Dedifferentiated amniotic fluid mesenchymal stem cell (primary cell): Measurements from ENCODE around the gene ANKRD31.
"Not testable (repeated sequence)": the region's sequence is repeated elsewhere in the genome, so short reads cannot be mapped to it uniquely, and the experiment has no call there.

Experiments used
- DNase-seq: peaks from one replicate; pipeline ENCODE4 v3.0.0-alpha.2; 2016; ENCODE audit errors: extremely low spot score

The ANKRD31 gene

DNA sequence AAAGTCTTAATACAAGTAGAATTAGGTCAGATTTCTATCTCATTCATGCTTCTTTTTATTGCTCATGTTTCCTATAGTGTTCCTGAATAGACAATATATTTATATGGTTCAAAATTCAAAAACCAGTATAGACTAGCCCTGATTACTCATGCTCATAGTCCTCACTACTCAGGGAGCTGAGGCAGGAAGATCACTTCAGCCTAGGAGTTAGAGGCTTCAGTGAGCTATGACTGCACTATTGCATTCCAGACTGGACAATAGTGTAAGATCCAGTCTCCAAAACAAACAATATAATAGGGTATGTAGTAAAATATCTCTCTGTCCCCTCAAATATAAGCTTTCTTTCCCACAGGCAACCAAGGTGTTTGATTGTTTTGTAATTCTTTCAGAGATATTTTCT, 2.4 kb downstream of the ANKRD31 start:
- no peak for DNase-seq

DNA sequence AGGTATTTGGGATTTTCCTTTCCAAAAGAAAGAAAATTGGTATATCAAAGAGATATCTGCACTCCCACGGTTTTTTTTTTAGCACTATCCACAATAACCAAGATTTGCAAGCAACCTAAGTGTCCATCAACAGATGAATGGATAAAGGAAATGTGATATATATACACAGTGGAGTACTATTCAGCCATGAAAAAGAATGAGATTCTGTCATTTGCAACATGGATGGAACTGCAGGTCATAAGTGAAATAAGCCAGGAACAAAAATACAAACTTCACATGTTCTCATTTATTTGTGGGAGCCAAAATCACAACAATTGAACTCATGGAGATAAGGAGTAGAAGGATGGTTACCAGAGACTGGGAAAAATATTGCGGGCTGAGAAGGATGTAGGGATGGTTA, 9.8 kb downstream of the ANKRD31 start:
- no peak for DNase-seq

DNA sequence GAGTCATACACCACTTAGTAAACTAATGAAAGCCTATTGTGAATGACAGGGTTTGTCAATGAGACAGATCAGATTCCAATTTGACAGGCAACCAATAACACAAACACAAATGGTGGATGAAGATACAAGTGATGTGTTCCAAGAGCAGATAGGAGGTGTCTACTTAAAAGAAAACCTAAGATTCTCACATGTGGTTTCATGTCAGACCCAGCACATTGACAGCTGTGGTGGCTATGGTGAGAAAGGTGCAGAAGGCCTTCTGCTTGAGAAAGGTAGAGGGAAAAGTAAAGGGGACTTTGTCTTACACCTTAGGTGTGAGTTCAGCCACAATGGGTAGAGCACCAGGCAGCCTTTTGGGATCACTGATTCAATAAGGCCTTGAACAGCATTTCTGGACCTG, 11.2 kb downstream of the ANKRD31 start:
- DNase-seq = no peak

DNA sequence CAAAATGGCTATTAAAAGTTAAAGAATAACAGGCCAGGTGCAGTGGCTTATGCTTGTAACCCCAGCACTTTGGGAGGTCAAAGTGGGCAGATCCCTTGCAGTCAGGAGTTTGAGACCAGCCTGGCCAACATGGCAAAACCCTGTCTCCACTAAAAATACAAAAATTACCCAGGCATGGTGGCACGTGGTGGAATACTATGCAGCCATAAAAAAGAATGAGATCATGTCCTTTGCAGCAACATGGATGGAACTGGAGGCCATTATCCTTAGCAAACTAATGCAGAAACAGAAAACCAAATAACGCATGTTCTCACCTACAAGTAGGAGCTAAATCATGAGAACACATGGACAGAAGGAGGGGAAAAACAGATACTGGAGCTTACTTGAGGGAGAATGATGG, 15.9 kb downstream of the ANKRD31 start:
- DNase-seq = not testable (repeated sequence)

DNA sequence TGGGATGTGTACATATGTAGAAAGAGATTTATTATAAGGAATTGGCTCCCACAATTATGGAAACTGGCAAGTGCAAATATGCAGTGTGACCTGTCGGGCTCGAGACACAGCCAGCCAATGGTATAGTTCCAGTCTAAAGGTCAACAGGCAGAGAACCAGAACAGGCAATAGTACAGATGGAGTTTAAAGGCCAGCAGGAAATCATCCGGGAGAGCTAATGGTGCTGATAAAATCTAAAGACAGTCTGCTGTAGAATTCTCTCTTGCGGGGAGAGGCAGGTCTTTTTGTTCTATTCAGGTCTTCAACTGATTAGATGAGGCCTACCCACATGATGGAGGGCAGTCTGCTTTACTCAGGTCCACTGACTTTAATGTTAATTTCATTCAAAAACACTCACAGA, 21.8 kb downstream of the ANKRD31 start:
- no peak for DNase-seq

DNA sequence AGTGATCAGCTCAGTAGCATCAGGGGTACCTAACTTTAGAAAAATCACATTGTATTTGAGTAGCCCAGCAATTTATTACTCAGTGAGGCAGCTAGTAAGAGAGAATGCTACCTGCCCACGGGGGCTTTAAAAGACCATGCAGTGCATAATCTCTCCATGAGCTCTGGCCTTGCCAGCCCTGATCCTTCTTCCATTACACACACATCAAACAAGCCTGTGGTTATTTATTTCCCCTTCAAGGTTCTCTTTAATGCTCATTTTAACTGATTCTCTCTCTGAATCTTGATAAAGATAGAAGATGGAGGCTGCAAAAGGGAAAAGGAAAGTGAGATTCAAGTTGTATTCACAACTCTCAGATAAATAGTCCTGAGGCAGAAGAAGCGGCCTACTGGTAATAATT, 22.3 kb downstream of the ANKRD31 start:
- DNase-seq = no peak

DNA sequence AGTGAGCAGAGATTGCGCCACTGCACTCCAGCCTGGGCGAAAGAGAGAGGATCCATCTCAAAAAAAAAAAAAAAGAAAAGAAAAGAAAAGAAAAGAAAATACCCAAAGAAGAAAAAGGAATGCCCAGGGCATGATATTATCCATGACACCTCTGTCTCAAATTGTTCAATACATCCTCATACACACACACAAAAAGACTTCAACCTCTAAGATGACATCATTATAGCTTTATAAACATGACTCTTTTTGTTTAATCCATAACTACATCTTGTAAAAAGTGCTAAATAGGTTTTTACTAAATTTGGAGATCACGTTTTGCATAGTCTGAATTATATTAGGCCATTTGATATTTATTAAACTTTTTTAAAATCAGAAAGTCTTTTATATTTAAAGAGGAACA, 33.1 kb downstream of the ANKRD31 start:
- DNase-seq = no peak

DNA sequence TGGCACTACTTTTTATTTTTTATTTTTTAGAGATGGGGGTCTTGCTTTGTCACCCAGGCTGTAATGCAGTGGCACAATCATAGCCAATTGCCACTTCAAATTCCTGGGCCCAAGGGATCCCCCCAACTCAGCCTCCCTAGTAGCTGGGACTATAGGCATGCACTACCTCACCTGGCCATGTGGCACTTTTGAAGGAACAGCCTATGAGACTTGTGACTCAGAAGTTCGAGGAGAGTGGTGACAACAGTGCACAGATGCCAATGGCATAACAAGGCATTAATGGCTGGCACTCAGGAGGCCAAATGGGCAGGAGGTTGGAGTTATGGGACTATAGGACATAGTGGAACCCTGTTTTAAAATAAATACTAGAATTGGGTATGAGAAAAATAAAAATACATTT, 33.7 kb downstream of the ANKRD31 start:
- DNase-seq = no peak

DNA sequence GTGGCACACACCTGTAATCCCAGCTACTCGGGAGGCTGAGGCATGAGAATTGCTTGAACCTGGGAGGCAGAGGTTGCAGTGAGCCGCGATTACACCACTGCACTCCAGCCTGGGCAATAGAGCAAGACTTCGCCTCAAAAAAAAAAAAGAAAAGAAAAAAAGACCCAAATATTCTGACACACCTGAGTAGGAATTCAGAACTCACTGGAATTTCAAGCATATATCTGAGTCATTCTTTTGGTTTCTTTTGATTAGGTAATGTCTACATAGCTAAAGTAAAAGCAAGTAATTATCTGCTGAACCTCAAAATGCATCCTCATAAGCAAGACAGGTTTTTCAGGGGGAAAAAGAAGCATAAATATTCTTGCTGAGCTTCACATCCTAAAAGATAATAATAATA, 35.9 kb downstream of the ANKRD31 start:
- no peak for DNase-seq

DNA sequence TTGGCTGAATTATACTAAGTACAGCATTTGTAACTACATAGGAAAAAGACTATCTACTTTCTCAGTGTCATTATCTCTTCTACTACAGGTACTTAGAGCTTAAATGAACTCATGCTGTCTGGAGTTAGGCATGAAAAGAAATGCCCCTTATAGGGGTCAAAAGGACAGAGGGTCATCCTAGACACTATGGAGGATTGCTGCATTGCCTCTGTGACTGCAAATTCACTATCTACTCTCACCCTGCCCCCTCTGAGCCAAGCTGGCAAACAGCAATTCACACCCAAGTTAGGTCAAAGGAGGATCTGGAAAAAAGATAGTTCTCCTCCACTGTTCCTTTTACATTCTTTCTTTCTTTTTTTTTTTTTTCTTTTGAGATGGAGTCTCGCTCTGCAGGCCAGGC, 36.7 kb downstream of the ANKRD31 start:
- DNase-seq = no peak

DNA sequence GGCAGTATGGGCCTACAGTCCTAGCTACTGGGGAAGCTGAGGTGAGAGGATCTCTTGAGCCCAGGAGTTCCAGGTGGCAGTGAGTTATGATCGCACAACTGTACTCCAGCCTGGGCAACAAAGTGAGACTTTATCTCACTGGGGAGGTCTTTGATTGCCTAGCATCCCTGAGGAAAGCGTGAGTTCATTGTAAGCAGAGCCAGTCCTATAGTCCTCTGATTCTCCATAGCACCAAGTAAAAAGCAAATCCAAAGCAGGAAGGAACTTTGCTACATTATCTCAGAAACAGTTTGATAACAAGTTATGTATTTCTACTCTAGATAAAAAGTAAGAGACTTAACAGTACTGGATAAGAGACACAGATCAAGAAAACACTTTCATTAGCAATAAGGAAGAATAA, 37.6 kb downstream of the ANKRD31 start:
- DNase-seq = no peak

DNA sequence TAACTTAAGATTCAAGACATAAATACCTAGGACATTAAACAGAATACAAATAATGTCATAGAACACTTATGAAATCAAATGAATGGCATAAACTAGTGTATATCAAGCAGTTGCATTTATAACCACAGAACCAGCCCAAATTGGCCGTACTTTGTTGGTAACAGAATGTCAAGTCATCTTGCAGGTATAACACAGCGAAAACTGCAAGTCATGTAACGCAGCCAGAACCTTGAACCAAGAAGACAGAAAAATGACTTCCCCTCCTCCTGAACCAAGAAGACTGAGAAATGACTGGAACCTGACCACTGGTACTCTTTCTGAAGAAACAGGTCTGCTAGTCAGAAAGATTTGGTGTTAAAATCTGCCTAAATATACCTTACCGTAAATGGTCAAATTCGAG, 38.9 kb downstream of the ANKRD31 start:
- DNase-seq = no peak

DNA sequence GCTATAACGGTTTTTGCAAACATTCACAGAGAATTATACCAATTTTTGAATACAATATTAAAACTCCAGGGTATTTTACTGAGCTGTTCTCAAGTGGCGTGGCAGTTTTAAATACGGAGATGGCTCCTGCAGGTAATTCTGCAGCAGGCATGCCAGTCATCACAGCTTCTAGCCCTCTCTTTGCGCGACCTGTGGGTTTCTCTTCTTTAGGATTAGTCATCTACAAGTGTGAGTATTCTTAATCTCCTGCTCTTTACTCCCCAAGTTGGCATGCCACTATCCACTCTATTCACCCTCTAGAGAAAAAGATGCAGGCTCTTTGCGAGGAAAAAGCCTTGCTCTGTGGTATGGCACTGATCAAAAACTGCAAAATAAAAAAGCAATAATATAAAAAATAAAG, 43.9 kb downstream of the ANKRD31 start:
- no peak for DNase-seq

DNA sequence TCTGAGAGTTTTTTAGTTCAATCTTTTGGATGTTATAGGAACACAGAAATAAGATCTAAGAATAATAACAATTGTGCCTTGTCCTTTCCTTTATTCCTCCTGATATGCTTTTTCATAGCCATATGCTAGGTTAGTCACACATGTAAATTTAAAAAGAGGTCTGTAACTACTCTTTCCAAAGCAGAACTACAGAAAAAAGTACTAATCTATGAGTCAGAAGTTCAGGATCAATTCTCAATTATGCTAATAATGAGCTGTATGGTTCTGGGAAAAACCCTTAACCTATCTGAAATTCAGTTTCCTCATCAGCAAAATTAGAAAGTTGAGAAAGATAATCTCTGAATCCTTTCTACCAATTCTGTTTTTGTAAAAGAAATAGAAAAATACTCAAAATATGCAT, 44.4 kb downstream of the ANKRD31 start:
- no peak for DNase-seq

DNA sequence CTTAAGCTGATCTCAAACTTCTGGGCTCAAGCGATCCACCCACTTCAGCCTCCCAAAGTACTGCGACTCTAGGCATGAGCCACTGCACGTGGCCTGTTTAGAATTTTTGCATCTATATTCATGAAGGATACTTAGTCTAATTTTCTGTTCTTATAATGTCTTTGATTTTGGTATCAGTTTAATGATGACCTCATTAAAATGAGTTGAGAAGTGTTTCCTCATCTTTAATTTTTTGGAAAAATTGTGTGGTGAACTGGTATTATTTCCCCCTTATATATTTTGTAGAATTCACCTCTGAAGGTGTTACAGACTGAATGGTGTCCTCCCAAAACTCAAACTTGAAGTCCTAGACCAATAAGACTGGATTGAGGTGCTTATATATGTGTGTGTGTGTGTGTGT, 46.5 kb downstream of the ANKRD31 start:
- no peak for DNase-seq

DNA sequence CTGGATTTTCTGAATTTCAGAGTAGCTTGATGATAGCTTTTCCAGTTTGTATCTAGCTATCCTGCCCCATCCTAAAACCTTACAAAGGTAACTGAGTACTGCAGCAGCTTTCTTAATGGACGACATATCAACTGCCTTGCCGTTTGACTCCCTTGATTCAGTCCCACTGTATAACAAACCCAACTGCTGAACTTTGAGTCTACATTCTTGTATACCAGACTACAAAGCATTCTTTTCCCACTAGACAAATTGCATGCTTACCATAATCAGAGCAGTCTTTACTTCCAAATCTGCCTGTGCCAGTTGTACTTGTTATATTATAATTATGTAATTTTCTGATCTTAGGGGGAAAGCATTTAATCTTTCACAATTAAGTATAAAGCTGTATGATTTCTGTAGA, 47.3 kb downstream of the ANKRD31 start:
- DNase-seq = no peak

DNA sequence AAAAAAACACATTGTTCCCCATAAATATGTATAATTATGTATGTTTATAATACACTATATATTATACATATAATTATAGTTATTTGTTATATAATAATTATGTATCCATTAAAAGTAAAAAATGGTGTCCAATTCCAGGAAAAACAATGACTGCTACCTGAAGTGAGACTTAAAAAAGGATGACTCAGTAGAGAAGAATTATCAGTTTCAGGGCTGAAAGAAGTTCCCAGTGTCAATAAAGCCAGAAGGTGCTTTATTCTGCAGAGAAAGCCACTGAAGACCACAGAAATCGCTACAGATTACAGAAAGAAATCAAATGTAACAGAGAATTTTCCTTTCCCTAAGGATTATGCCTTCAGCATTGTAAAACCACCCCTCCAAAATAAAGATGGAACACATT, 50.9 kb downstream of the ANKRD31 start:
- no peak for DNase-seq

DNA sequence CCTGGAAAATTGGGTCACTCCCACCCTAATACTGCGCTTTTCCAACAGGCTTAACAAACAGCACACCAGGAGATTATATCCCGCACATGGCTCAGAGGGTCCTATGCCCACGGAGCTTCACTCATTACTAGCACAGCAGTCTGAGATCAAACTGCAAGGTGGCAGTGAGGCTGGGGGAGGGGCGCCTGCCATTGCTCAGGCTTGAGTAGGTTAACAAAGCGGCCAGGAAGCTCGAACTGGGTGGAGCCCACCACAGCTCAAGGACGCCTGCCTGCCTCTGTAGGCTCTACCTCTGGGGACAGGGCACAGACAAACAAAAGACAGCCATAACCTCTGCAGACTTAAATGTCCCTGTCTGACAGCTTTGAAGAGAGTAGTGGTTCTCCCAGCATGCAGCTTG, 60.7 kb downstream of the ANKRD31 start:
- not testable (repeated sequence) for DNase-seq

DNA sequence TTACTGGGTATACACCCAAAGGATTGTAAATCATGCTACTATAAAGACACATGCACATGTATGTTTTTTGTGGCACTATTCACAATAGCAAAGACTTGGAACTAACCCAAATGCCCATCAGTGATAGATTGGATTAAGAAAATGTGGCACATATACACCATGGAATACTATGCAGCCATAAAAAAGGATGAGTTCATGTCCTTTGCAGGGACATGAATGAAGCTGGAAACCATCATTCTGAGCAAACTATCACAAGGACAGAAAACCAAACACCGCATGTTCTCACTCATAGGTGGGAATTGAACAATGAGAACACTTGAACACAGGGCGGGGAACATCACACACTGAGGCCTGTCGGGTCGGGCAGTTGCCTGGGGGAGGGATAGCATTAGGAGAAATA, 61.8 kb downstream of the ANKRD31 start:
- DNase-seq = not testable (repeated sequence)

DNA sequence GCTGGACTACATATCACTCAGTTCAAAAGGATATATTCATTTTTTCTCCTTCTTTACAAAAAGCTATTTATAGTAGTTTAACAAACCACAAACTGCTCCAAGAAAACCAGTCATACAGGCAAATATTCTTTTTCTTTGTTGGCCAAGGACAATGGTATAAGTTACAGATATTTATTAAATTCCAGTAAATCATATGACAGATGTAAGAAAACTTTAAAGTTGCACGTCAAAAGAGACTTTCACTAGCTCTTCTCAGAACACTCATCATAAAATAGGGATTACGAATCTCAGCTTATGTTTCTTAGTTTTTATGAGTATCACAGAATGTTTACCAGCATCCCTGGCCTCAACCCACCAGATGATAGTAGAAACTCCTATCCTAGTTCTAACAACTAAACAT, 67.2 kb downstream of the ANKRD31 start:
- DNase-seq = no peak

DNA sequence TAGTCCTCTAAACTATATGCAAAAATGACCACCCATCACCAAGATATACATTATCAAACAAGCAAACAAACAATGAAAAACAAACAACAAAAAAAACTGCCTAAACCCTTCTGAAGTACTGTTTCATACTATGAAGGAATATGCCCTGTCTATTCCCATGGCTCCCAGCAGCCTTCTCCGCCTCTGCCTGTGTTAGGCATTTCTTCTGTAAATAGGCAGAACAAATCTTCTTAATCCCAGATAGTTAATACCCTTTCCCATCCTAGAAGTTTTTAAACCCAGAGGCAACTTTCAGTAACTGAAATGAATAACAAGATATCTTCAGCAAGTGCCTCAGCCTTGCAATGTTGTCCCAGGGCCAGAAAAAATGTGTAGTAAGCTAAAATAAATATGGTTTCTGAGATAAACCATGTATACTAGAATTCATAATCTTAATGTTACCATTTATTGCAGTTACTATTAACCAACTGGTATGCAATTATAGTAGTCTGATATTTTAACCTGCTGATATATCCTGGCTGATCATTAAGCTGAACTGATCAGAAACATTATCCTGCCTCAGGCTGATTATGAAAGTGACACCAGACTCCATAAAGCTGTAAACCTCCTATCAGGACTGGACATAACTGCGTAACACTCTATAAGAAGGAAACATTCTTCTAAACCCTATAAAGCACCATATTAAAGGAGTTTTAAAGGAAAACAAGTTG, 68.5 kb downstream of the ANKRD31 start:
- no peak for DNase-seq

DNA sequence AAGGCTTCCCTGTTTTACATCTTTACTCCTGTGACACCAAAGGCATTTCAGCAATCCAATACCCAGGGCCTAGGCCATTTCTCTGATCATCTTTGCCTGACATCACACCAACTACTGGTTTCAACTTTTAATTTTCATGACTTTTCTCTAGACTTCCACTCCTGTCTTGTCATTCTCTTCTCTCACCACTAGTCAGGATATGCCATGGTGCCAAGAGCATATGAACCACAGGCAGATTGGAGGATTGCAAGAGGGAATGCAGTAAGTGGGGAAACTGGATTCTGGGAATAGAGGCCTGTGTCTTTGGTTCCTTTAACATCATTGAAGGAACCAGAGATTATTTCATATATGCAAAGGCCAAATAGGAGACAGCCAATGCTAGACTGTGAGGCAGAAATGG, 69.3 kb downstream of the ANKRD31 start:
- no peak for DNase-seq

DNA sequence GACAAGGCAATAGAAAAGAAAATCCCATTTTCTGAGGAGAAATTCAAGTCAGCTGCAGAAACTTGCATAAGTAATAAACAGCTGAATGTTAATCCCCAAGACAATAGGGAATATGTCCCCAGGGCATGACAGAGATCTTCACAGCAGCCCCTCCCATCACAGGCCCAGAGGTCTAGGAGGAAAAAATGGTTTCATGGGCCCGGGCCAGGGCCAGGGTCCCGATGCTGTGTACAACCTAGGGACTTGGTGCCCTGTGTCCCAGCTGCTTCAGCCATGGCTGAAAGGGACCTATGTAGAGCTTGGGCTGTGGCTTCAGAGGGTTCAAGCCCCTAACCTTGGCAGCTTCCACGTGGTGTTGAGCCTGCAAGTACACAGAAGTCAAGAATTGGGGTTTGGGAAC, 75.2 kb downstream of the ANKRD31 start:
- DNase-seq = not testable (repeated sequence)

DNA sequence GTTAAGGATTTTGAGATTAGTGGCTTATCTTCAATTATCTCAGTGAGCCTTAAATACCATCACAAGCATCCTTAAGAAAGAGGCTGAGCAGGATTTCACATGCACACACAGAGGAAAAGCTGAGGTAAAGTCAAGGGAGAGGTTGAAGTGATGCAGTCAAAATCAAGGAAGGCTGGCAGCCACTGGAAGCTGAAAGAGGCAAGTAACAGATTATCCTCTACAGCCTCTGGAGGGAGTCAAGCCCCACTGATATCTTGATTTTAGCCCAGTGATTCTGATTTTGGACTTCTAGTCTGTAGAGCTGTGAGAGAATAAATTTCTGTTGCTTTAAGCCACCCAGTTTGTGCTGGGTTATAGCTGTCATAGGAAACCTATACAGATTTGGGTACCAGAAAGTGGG, 80.1 kb downstream of the ANKRD31 start:
- DNase-seq = no peak
